NCI-H1694 (cell line): ENCODE results near the gene PHLDB2.

Experiments used
- DNase-seq: peaks from one replicate; lab custom pipeline; 2025; lab: John Stamatoyannopoulos, UW

The PHLDB2 gene

GRCh38 chr3:111851511-111851954, 7.5 kb upstream of the PHLDB2 start:
- DNase-seq = no peak

- DNase-seq = no peak
Measured at GRCh38 chr3:111852540-111852939, 6.5 kb upstream of the PHLDB2 start.

- no peak for DNase-seq
Measured at GRCh38 chr3:111853068-111853467, 6.0 kb upstream of the PHLDB2 start.

GRCh38 chr3:111854990-111855389, 4.1 kb upstream of the PHLDB2 start:
- no peak for DNase-seq

- no peak for DNase-seq
Measured at GRCh38 chr3:111856501-111856900, 2.6 kb upstream of the PHLDB2 start.

GRCh38 chr3:111857474-111857873, 1.6 kb upstream of the PHLDB2 start:
- no peak for DNase-seq

GRCh38 chr3:111858642-111859041, 423 bp upstream of the PHLDB2 start:
- no peak for DNase-seq

GRCh38 chr3:111859974-111860859, 1.2 kb downstream of the PHLDB2 start:
- peak; percentile 67 for DNase-seq

- DNase-seq = peak; percentile 75
Measured at GRCh38 chr3:111861391-111861790, 2.3 kb downstream of the PHLDB2 start.

- no peak for DNase-seq
Measured at GRCh38 chr3:111862415-111862814, 3.4 kb downstream of the PHLDB2 start.

- DNase-seq = peak; percentile 56
Measured at GRCh38 chr3:111862974-111863373, 3.9 kb downstream of the PHLDB2 start.

GRCh38 chr3:111863942-111864694, 5.1 kb downstream of the PHLDB2 start:
- DNase-seq = no peak

- no peak for DNase-seq
Measured at GRCh38 chr3:111864821-111865656, 6.0 kb downstream of the PHLDB2 start.

GRCh38 chr3:111867889-111868426, 8.9 kb downstream of the PHLDB2 start:
- DNase-seq = no peak

- DNase-seq = no peak
Measured at GRCh38 chr3:111870620-111871019, 11.6 kb downstream of the PHLDB2 start.

- DNase-seq = no peak
Measured at GRCh38 chr3:111871809-111872623, 13.0 kb downstream of the PHLDB2 start.

- DNase-seq = no peak
Measured at GRCh38 chr3:111872979-111873378, 13.9 kb downstream of the PHLDB2 start.

- DNase-seq = no peak
Measured at GRCh38 chr3:111874177-111874820, 15.2 kb downstream of the PHLDB2 start.

GRCh38 chr3:111881480-111881879, 22.4 kb downstream of the PHLDB2 start:
- no peak for DNase-seq

GRCh38 chr3:111882194-111882593, 23.1 kb downstream of the PHLDB2 start:
- no peak for DNase-seq
